Right lobe of liver (tissue), 6 donors: Measurements from ENCODE around the gene STX11. TPM values are rescaled to one million over a fixed set of nuclear protein-coding genes. Genes with fewer than 3 reads are reported as not detected.

Experiments
- ATAC-seq, 4 donors: fragments of 200-7000 bp; cut with Tn5 transposase; one replicate each; pipeline ENCODE4 v1.9.1; 2020; ENCODE audit warnings: mild to moderate bottlenecking in 4 of 4, moderate library complexity in 4 of 4
- DNase-seq, 3 donors: peaks; one replicate each; pipeline ENCODE4 v3.0.0-alpha.2; 2020
- H3K27ac ChIP-seq, 3 donors: fragments of 200-600 bp; one replicate each; pipeline ENCODE4 v1.8.0; 2022
- H3K27me3 ChIP-seq, 2 donors: fragments of 200-600 bp; one replicate each; pipeline ENCODE4 v1.8.0; 2022
- H3K36me3 ChIP-seq, 4 donors: fragments of 200-600 bp; sonication (generic) in 1 of 4; one replicate each; pipeline versions ENCODE4 v1.5.1 to v1.8.0; 2017 to 2022; ENCODE audit warnings: control low read depth in 1 of 4
- H3K4me1 ChIP-seq, 4 donors: fragments of 200-600 bp; sonication (generic) in 1 of 4; one replicate each; pipeline versions ENCODE4 v1.5.1 to v1.8.0; 2017 to 2022; ENCODE audit warnings: control low read depth in 1 of 4
- H3K4me3 ChIP-seq, 3 donors: fragments of 200-600 bp; one replicate each; pipeline ENCODE4 v1.8.0; 2022
- H3K9me3 ChIP-seq, 4 donors: fragments of 200-600 bp; sonication (generic) in 1 of 4; one replicate each; pipeline versions ENCODE4 v1.5.1 to v1.8.0; 2017 to 2022; ENCODE audit warnings: control low read depth in 1 of 4
- POLR2A ChIP-seq: fragments of 450-650 bp; IDR thresholded peaks from one replicate; pipeline ENCODE4 v1.6.1; 2017; ENCODE audit warnings: antibody characterized with exemption, mild to moderate bottlenecking
- WGBS: methylation state at CpG from one replicate; pipeline ENCODE4 v1.1.6; 2018; ENCODE audit warnings: low coverage, low lambda C conversion rate; ENCODE audit not compliant: insufficient coverage; ENCODE audit errors: missing lambda C conversion rate; 5-methylcytosine and 5-hydroxymethylcytosine counted together
- intact Hi-C, 2 donors: fragments of 100-400 bp; cut with DNase I; formaldehyde crosslinking; loops; one replicate each; pipeline versions ENCODE4 v1.11.2 to v1.14.1; 2022
- total RNA-seq, 6 experiments: library from RNA; depleted of rRNA in 2 of 6; stranded (reverse); fragments of >200 nt in 2 of 6; fragmentation: NEBNext Ultra II Directional in 3 of 6; extraction: Animal tissue kit (Norgen Biotek cat#: 25700) in 3 of 6; gene quantifications; one replicate each; pipeline versions ENCODE4 v1.1.0 to v1.2.4, GENCODE V29; 2016 to 2023
- TF ChIP-seq, protein P1 (sequence below), 4 donors: fragments of 200-600 bp in 3 of 4; fragments of 450-650 bp in 1 of 4; IDR thresholded peaks; one replicate each; pipeline versions ENCODE4 v1.5.1 to v1.8.0; 2016 to 2022; ENCODE audit warnings: antibody characterized with exemption in 4 of 4, mild to moderate bottlenecking in 2 of 4
- donor health status: DM: no; HTN: yes; CAD: no.
- donor health status: DM: no; HTN: no; CAD: no.
- donor health status: DM: no; HTN: no; CAD: no.
- donor health status: DM: no; HTN: yes; CAD: no.
- donor health status: DM: no; HTN: yes; CAD: no.

Gene STX11
- total RNA-seq, 6 experiments from 2014 or later = 0.86 to 7.4 (median 4.1) TPM

DNA sequence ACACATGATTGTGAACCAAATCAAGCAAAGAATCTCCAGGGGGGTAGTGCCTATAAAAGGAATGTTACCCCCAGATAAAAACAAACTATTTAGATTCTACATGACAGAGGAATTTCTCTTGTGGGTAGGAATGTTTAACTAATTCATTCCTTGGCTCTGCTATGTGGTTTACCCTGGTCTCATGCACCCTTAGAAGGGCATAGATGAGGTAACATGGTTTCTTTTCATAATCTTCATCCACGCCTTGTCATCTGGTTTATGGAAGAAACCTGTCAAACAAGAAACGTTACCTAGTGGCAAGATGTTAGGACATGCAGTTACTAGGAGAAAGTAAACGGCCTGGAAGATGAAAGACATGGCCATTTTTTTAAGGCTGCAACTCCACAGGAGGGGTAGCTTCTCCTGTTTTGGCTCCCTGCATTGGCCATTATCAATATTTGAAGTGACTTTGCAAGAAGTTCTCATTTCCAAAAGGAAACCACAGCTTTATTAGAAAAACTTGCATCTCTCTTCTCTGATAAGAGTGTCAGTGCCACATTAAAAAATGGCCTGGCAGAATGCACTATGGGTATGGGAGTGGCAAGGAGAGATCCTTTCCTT, 45.5 kb downstream of the STX11 start:
- Histone ChIP-seq H3K36me3 (no peaks in the 10 kb centered on the region), H3K4me1 (no peaks in the 10 kb centered on the region), H3K27ac (no peak overlapping the region), H3K9me3 (peaks cover 0 to 2% (median 0%) of the 10 kb centered on the region in 4 donors), H3K4me3 (no peak overlapping the region), H3K27me3 (no peaks in the 10 kb centered on the region)
- intact Hi-C loops = no loop called here
- no peak for DNase-seq
- ATAC-seq = no peak
- WGBS = 42% methylated on average over 3 of the region's 3 CpGs
- no peak for TF ChIP-seq POLR2A
- TF ChIP-seq, protein P1, sequence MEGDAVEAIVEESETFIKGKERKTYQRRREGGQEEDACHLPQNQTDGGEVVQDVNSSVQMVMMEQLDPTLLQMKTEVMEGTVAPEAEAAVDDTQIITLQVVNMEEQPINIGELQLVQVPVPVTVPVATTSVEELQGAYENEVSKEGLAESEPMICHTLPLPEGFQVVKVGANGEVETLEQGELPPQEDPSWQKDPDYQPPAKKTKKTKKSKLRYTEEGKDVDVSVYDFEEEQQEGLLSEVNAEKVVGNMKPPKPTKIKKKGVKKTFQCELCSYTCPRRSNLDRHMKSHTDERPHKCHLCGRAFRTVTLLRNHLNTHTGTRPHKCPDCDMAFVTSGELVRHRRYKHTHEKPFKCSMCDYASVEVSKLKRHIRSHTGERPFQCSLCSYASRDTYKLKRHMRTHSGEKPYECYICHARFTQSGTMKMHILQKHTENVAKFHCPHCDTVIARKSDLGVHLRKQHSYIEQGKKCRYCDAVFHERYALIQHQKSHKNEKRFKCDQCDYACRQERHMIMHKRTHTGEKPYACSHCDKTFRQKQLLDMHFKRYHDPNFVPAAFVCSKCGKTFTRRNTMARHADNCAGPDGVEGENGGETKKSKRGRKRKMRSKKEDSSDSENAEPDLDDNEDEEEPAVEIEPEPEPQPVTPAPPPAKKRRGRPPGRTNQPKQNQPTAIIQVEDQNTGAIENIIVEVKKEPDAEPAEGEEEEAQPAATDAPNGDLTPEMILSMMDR (IDR thresholded peaks at IDR 0.05) = no peak

DNA sequence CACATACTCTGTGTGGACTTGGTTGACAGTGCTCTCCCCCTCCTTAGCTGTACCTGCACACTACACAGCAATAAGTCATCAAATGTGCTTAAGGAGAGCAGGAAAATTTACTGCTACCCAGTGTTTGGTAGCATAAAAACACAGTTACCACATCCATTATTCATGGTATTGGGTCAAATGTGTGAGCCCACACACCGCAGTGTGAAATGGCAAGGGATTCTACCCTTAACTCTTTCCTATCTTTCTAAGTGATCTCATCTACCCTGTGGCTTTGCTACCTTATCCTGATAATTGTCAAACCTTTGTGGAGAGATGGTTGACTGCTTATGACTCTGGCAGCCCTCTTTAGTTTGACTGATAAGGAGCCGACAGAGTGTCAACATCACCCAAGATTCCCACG, 47.6 kb downstream of the STX11 start:
- ATAC-seq (no peak), DNase-seq (no peak)
- no peaks in the 10 kb centered on the region for H3K27me3 ChIP-seq
- H3K36me3 ChIP-seq = no peaks in the 10 kb centered on the region
- no peaks in the 10 kb centered on the region for H3K4me1 ChIP-seq
- WGBS = 52% methylated on average over 3 of the region's 3 CpGs
- intact Hi-C loops = no loop called here
- H3K4me3 ChIP-seq = no peak overlapping the region
- no peak overlapping the region for H3K27ac ChIP-seq
- peaks cover 0 to 2% (median 0%) of the 10 kb centered on the region in 4 donors for H3K9me3 ChIP-seq
- TF ChIP-seq POLR2A = no peak

DNA sequence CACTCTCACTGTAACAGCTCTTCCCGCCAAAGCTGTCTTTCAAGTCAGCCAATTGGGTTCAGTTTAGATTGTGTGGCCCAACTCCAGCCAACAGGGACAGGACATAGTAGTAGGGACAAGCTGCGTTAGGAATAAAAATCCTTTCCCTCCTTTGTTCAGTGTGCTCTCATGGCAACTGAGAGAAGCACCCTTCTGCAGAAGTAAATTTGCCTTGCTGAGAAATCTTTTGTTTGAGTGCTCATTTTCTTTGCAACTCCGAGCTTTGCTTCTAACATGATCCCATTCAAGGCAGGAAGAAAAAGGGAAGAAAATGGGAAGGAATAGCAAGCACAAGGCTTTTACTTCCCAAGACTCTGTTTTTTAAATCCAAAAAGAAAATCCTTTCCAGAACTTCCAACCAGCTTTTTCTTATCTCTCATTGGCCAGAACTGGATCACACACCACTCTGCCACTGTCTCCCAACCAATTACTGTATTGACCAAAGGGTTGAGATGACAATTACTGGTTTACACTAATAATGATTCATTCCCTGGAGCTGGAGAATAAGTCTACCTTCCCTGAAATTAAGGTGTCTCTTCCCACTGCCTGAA, 52.7 kb downstream of the STX11 start:
- H3K27ac ChIP-seq = no peak overlapping the region
- ATAC-seq (no peak), DNase-seq (no peak)
- peaks cover 0 to 3% (median 0%) of the 10 kb centered on the region in 4 donors for H3K9me3 ChIP-seq
- no peaks in the 10 kb centered on the region for H3K4me1 ChIP-seq
- 77% methylated on average over 3 of the region's 3 CpGs for WGBS
- TF ChIP-seq POLR2A = no peak
- TF ChIP-seq, protein P1 (IDR thresholded peaks at IDR 0.05) = no peak
- intact Hi-C loops = no loop called here
- H3K27me3 ChIP-seq = no peaks in the 10 kb centered on the region
- peaks cover 0 to 2% (median 0%) of the 10 kb centered on the region in 4 donors for H3K36me3 ChIP-seq
- no peak overlapping the region for H3K4me3 ChIP-seq

DNA sequence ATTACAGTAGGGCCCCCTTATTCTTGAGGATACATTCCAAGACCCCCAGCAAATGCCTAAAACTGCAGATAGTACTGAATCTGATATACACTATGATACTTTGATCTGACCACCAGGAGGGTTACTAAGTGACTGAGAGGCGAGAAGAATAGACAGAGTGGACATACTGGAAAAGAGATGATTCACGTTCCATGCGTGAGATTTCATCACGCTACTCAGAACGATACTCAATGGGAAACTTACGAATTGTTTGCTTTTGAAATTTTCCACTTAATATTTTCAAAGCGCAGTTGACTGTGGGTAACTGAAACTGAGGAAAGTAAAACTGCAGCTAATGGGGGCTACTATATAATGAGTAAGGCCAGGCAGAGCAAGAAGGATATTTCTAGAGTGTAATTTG, 60.8 kb downstream of the STX11 start:
- Histone ChIP-seq H3K4me3 (no peak overlapping the region), H3K4me1 (peaks cover 0 to 8% (median 2%) of the 10 kb centered on the region in 4 donors), H3K27me3 (no peaks in the 10 kb centered on the region), H3K36me3 (no peaks in the 10 kb centered on the region), H3K9me3 (no peaks in the 10 kb centered on the region), H3K27ac (no peak overlapping the region)
- intact Hi-C loops = no loop called here
- no peak for TF ChIP-seq POLR2A
- TF ChIP-seq, protein P1 (IDR thresholded peaks at IDR 0.05) = no peak
- DNase-seq (no peak), ATAC-seq (no peak)
- 78% methylated on average over 7 of the region's 7 CpGs for WGBS

DNA sequence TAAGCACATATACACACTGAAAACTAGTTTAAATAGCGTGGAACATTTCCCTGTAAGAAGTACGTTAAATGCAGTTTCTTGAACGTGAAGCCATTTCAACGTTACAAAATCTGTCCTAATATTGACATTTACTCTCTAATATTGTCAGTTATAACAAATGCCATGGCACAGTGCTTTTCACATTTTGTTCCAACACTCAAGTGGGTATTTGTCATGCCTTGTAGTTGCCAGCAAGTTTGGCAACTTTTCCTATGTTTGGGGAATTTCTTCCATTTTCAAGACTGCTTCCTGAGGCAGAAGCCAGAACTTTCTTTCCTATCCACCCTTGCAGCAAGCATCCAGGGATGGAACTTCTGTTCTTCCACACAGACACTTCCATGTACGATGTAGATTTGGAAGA, 63.0 kb downstream of the STX11 start:
- DNase-seq = no peak
- TF ChIP-seq, protein P1 (IDR thresholded peaks at IDR 0.05) = no peak
- no peak for TF ChIP-seq POLR2A
- Histone ChIP-seq H3K27me3 (no peaks in the 10 kb centered on the region), H3K4me1 (peaks cover 0 to 14% (median 2%) of the 10 kb centered on the region in 4 donors), H3K9me3 (no peaks in the 10 kb centered on the region), H3K36me3 (no peaks in the 10 kb centered on the region), H3K4me3 (no peak overlapping the region), H3K27ac (no peak overlapping the region)
- no peak for ATAC-seq
- WGBS = 81% methylated on average over 5 of the region's 5 CpGs
- intact Hi-C loops = no loop called here
